Sigmoid colon (tissue), 7 donors: ENCODE data around the gene TPM4. TPM values are rescaled to one million over a fixed set of nuclear protein-coding genes. Genes with fewer than 3 reads are reported as not detected.
"Not testable (repeated sequence)": the region's sequence is repeated elsewhere in the genome, so short reads cannot be mapped to it uniquely, and the experiment has no call there.

Source experiments
- DNase-seq: peaks from one replicate; pipeline ENCODE4 v3.0.0-alpha.2; 2019
- H3K27ac ChIP-seq, 4 donors: fragments of 200-600 bp; sonication (generic); one replicate each; pipeline ENCODE4 v1.5.1; 2016 to 2019; ENCODE audit warnings: mild to moderate bottlenecking in 1 of 4
- H3K27me3 ChIP-seq, 3 donors: fragments of 200-600 bp; sonication (generic); one replicate each; pipeline ENCODE4 v1.5.1; 2019; ENCODE audit warnings: mild to moderate bottlenecking in 1 of 3
- H3K36me3 ChIP-seq, 4 donors: fragments of 200-600 bp; sonication (generic); one replicate each; pipeline ENCODE4 v1.5.1; 2016 to 2019
- H3K4me1 ChIP-seq, 4 donors: fragments of 200-600 bp; sonication (generic); one replicate each; pipeline ENCODE4 v1.5.1; 2017 to 2019
- H3K4me3 ChIP-seq, 4 donors: fragments of 200-600 bp; sonication (generic); one replicate each; pipeline ENCODE4 v1.5.1; 2017 to 2019; ENCODE audit warnings: mild to moderate bottlenecking in 2 of 4, moderate library complexity in 1 of 4
- H3K9me3 ChIP-seq, 4 donors: fragments of 200-600 bp in 3 of 4; sonication (generic) in 3 of 4; one replicate each; pipeline versions ENCODE4 v1.5.1 to v1.6.1; 2013 to 2019
- EP300 ChIP-seq, 4 donors: sonication (generic); formaldehyde crosslinking; IDR thresholded peaks; one replicate each; pipeline ENCODE4 v1.6.1; 2017; ENCODE audit warnings: antibody characterized with exemption in 4 of 4
- POLR2A ChIP-seq, 2 donors: fragments of 450-650 bp; IDR thresholded peaks; one replicate each; pipeline ENCODE4 v1.6.1; 2016; ENCODE audit warnings: antibody characterized with exemption in 2 of 2, mild to moderate bottlenecking in 2 of 2, moderate library complexity in 2 of 2
- POLR2AphosphoS5 ChIP-seq, 4 donors: sonication (generic); formaldehyde crosslinking; IDR thresholded peaks; one replicate each; pipeline ENCODE4 v1.6.1; 2017; ENCODE audit warnings: antibody characterized with exemption in 4 of 4
- WGBS, 2 donors: extraction: QIAGEN DNeasy Blood & Tissue Kit; methylation state at CpG; one replicate each; pipeline ENCODE4 v1.1.7; 2013; 5-methylcytosine and 5-hydroxymethylcytosine counted together
- intact Hi-C: fragments of 100-400 bp; cut with DNase I; formaldehyde crosslinking; loops from one replicate; pipeline ENCODE4 v1.15.1; 2023
- polyA plus RNA-seq, 3 donors: library from polyadenylated mRNA; stranded (reverse); fragments of 200-250 nt; gene quantifications; one replicate each; pipeline ENCODE4 v1.2.3, GENCODE V29; 2013
- total RNA-seq, 4 donors: library from RNA; depleted of rRNA; stranded (reverse); fragments of >200 nt; gene quantifications; one replicate each; pipeline ENCODE4 v1.1.0, GENCODE V29; 2016
- TF ChIP-seq, protein P1 (sequence below), 4 experiments: fragments of 450-650 bp in 3 of 4; fragments of 200-600 bp in 1 of 4; IDR thresholded peaks; one replicate each; pipeline ENCODE4 v1.5.1; 2016 to 2019; ENCODE audit warnings: antibody characterized with exemption in 4 of 4, mild to moderate bottlenecking in 3 of 4, moderate library complexity in 2 of 4
- donor health status: healthy with polysubstance abuse.
- donor health status: Bipolar disorder and iron deficiency.
- donor health status: healthy.

The TPM4 gene
- total RNA-seq (100 to 1,000 TPM; 222 to 826 (median 353) TPM), polyA plus RNA-seq (100 to 1,000 TPM; 313 to 464 (median 374) TPM)

DNA sequence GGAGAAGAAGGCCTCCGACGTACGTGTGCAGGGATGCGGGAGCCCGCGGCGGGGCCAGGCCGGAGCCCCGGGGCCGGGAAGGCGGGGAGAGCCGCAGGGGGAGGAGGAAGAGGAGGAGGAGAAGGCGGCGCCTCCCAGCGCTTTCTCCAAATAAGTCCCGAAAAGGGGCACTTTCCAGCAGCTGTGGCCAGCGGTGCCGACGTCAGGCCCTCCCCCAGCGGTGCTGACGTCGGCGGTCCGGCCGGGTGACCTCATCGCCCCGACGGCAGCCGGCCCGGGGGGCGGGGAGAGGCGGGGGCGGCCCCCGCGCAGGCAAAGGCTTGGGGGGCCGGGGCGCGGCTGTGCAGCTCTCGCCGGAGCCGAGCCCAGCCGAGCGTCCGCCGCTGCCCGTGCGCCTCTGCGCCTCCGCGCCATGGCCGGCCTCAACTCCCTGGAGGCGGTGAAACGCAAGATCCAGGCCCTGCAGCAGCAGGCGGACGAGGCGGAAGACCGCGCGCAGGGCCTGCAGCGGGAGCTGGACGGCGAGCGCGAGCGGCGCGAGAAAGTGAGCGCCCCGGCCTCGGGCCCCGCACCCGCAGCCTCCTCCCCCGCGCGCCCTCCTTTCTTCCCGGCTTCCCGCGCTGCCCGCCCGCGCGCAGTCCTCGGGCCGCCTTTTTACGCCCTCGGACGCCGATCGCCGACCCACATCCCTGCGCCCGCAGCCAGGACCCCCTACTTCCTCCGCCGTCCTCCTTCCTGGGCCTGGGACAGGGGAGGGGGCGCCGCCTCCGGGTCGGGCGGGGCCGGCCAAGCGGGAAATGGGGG is at the start of gene TPM4:
Gene TPM4, plus strand, starts transcription at position 342 of the 804 bp plus-strand sequence. Its CDS starts 71 bp downstream, at position 413.
- intact Hi-C loops: loop anchor here (10.0 kb wide), 1 partner anchor 952 kb away; a partner anchor contains a TSS
- WGBS, 2 donors: 1% methylated on average over 101 of the region's 101 CpGs
- no peaks in the 10 kb centered on the region for H3K27me3 ChIP-seq
- peaks cover 0 to 80% (median 78%) of the 10 kb centered on the region in 4 donors for H3K4me1 ChIP-seq
- peaks cover 0 to 13% (median 4%) of the 10 kb centered on the region in 4 donors for H3K36me3 ChIP-seq
- H3K27ac ChIP-seq: peak within 1 kb of the TSS; percentile 97 to 100 (median 100)
- DNase-seq: peak; percentile 99
- no peaks in the 10 kb centered on the region for H3K9me3 ChIP-seq
- peak within 1 kb of the TSS; percentile 90 to 99 (median 94) for H3K4me3 ChIP-seq
- TF ChIP-seq, protein P1, sequence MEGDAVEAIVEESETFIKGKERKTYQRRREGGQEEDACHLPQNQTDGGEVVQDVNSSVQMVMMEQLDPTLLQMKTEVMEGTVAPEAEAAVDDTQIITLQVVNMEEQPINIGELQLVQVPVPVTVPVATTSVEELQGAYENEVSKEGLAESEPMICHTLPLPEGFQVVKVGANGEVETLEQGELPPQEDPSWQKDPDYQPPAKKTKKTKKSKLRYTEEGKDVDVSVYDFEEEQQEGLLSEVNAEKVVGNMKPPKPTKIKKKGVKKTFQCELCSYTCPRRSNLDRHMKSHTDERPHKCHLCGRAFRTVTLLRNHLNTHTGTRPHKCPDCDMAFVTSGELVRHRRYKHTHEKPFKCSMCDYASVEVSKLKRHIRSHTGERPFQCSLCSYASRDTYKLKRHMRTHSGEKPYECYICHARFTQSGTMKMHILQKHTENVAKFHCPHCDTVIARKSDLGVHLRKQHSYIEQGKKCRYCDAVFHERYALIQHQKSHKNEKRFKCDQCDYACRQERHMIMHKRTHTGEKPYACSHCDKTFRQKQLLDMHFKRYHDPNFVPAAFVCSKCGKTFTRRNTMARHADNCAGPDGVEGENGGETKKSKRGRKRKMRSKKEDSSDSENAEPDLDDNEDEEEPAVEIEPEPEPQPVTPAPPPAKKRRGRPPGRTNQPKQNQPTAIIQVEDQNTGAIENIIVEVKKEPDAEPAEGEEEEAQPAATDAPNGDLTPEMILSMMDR (IDR thresholded peaks at IDR 0.05): no peak
- peak in 1 of 2 donors; percentile 35 for TF ChIP-seq POLR2A (IDR thresholded peaks at IDR 0.05)
- TF ChIP-seq POLR2AphosphoS5 (IDR thresholded peaks at IDR 0.05): peak; percentile 94 to 97 (median 95)
- peak; percentile 62 to 96 (median 96) for TF ChIP-seq EP300 (IDR thresholded peaks at IDR 0.05)

DNA sequence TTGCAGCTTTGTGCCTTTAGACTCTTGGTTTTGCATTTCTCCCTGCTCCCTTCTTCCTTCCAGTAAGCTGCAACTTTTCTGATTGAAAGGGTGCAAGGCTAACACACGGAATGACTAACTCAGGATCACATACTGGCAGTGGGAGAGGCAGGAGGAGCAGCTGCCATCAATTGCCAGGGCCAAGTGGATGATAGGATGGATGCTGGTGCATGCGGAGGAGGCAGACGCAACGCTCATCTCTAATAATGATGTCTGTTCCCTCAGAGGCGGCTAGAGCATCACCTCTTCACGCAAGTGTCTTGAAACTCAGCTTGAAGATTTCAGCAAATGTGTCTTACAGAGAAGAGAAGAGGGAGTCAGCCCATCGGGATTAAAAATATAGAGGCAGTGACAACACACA is 49.5 kb upstream of the TPM4 start:
- Histone ChIP-seq H3K27me3 (no peaks in the 10 kb centered on the region), H3K27ac (no peak overlapping the region), H3K9me3 (no peaks in the 10 kb centered on the region), H3K4me3 (no peak overlapping the region), H3K36me3 (no peaks in the 10 kb centered on the region), H3K4me1 (no peaks in the 10 kb centered on the region)
- peak; percentile 21 for DNase-seq
- 84 to 85% methylated on average over 7 of the region's 7 CpGs for WGBS, 2 donors
- no peak for TF ChIP-seq POLR2A (IDR thresholded peaks at IDR 0.05)
- TF ChIP-seq POLR2AphosphoS5 (IDR thresholded peaks at IDR 0.05): no peak
- TF ChIP-seq, protein P1 (IDR thresholded peaks at IDR 0.05): no peak
- no peak for TF ChIP-seq EP300 (IDR thresholded peaks at IDR 0.05)
- intact Hi-C loops: no loop called here

DNA sequence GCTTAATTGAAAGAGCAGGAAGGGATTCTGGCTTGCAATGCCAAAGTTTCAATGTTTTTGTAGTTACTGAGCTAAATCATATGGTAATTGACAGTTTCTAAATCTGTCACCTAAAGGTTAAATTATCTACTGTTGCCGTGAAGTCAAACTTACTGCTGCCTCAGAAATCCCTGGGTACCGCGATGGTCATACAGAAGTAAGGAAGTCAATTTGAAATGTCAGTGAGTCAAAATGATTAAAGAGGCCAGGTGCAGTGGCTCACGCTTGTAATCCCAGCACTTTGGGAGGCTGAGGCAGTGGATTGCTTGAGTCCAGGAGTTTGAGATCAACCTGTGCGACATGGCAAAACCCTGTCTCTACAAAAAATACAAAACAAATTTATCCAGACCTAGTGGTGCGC is 48.8 kb upstream of the TPM4 start:
- H3K4me1 ChIP-seq: no peaks in the 10 kb centered on the region
- 46 to 55% methylated on average over 6 of the region's 6 CpGs for WGBS, 2 donors
- intact Hi-C loops: no loop called here
- H3K36me3 ChIP-seq: no peaks in the 10 kb centered on the region
- no peak for TF ChIP-seq POLR2A (IDR thresholded peaks at IDR 0.05)
- TF ChIP-seq, protein P1 (IDR thresholded peaks at IDR 0.05): no peak
- no peak for TF ChIP-seq POLR2AphosphoS5 (IDR thresholded peaks at IDR 0.05)
- no peak for TF ChIP-seq EP300 (IDR thresholded peaks at IDR 0.05)
- H3K27ac ChIP-seq: no peak overlapping the region
- DNase-seq: no peak
- no peak overlapping the region for H3K4me3 ChIP-seq
- H3K27me3 ChIP-seq: no peaks in the 10 kb centered on the region
- no peaks in the 10 kb centered on the region for H3K9me3 ChIP-seq

DNA sequence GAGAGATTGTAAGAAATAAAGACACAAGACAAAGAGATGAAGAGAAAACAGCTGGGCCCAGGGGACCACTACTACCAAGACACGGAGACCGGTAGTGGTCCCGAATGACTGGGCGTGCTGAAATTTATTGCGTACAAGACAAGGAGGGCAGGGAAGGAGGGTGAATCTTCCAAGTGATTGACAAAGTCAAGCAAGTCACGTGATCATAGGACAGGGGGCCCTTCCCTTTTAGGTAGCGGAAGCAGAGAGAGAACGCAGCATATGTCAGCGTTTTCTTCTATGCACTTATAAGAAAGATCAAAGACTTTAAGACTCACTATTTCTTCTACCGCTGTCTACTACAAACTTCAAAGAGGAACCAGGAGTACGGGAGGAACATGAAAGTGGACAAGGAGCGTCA is 46.1 kb upstream of the TPM4 start:
- H3K4me3 ChIP-seq, H3K27ac ChIP-seq, intact Hi-C loops, H3K27me3 ChIP-seq, H3K4me1 ChIP-seq, H3K9me3 ChIP-seq, DNase-seq, H3K36me3 ChIP-seq: not testable (repeated sequence)
- WGBS, 2 donors: 90 to 92% methylated on average over 12 of the region's 12 CpGs

DNA sequence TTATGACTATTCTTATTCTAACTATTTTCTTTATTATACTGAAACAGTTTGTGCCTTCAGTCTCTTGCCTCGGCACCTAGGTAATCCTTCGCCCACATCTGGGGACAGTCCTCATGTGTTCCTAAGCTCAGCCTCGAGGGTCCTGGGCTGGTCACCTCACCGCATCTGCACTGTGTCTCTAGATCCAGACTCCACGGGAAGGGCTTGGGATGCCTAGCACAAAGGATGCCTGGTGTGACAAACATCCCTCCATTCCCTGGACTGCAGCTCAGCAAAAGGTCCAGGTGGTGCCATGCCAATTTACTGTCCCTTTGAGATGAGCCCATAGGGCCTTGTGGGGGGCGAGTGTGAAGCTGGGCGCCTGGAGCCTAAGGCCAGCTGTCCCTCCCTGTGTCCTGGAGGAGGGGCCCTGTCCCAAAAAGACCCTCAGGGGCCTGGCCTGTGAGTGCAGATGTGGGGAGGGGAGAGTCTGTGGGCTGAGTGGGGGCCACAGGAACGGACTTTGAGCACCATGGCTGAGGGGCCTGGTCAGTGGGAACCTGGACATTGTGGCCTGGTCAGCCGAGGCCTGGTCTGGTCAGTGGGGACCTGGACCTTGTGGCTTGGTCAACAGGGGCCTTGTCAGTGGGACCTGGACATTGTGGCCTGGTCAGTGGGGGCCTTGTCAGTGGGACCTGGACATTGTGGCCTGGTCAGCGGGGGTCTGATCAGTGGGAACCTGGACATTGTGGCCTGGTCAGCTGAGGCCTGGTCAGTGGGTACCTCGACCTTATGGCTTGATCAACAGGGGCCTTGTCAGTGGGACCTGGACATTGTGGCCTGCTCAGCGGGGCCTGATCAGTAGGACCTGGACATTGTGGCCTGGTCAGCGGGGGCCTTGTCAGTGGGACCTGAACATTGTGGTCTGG is 45.1 kb upstream of the TPM4 start:
- intact Hi-C loops: no loop called here
- TF ChIP-seq, protein P1 (IDR thresholded peaks at IDR 0.05): no peak
- TF ChIP-seq EP300 (IDR thresholded peaks at IDR 0.05): no peak
- no peak for TF ChIP-seq POLR2A (IDR thresholded peaks at IDR 0.05)
- TF ChIP-seq POLR2AphosphoS5 (IDR thresholded peaks at IDR 0.05): no peak
- no peaks in the 10 kb centered on the region for H3K4me1 ChIP-seq
- no peak overlapping the region for H3K4me3 ChIP-seq
- peak; percentile 58 for DNase-seq
- H3K36me3 ChIP-seq: no peaks in the 10 kb centered on the region
- H3K9me3 ChIP-seq: no peaks in the 10 kb centered on the region
- no peaks in the 10 kb centered on the region for H3K27me3 ChIP-seq
- H3K27ac ChIP-seq: no peak overlapping the region
- WGBS, 2 donors: 92 to 93% methylated on average over 13 of the region's 13 CpGs
